HG03103 (cell line): ENCODE results near the gene MLKL.

Experiments
- ATAC-seq: cut with Tn5 transposase; IDR thresholded peaks from one replicate; pipeline ENCODE4 v1.9.1; 2021; ENCODE audit warnings: low read depth; ENCODE audit not compliant: unreplicated experiment

The MLKL gene

DNA sequence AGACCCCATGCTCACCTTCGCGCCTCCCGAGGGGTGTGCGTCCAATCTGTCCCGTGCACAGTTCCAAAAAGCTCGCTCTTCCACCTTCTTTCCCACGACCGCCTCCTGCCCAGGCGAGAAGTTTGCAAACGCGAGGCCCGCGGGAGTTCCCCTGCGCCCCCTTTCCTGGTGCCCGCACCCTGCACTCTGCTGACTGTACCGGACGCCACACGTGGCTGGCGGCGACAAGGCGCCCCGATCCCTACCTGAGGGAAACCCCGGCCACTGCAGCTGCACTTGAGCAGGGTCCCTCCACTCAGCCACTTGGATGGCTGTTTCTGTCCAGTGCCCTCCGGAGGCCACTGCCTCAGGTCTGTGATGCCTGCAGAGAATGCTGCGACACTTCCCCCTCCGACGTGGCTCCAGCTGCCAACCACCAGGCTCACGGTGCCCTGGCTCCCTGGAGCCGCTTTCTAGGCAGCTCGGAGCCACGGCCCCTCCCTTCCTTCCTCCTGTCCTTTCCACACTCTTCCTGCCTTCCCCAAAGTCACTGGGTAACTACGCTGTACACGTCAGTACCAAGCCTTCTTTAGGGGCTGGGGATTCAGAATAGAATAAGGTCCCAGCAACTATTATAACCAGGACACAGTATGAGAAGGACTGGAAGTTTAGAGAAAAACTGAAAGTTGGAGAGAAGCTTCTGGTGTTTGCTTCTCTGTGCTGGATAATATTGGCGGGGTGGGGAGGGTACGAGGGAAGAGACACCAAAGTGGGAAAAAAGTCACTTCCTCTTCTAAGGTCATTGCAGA is at the start of gene MLKL:
Gene MLKL, minus strand, starts transcription at position 425 of the 788 bp plus-strand sequence. CDS start 5,105 bp downstream, outside the sequence.
- ATAC-seq = peak; percentile 35

DNA sequence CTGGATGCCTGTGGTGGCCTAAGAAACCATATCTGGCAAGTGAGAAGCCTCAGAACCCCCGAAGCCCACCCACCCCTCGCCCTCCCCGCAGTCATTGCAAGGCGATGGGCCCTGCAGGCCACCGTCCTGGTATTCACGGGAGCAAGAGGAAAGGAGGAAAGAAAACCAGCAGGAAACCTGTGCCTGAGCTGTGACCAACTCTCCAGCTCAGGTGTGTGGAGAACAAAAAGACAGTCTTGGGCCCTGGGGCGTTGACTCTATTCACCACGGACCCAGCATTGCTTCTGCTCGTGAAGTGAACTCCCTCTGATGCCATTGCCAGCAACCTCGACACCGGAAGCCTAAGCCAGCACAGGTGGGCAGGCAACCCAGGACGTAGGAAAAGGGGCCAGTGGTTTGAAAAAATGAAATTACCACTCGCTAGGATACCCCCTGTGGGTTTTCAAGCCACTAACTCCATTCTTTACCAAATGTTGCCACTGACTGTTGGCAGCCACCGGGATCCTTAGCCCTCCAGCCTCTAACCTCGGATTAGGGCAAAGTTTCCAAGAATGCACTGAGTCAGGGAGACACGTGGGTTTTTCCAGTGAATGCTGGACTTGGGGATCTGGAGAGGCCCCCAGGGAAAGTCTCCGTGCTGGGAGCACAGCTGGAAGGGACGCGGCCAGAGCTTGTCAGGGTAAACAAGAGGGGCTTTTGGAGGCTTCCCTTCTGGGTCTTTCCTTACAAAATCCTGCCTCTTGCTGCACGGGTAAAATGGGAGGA is 48.8 kb upstream of the MLKL start:
- no peak for ATAC-seq

DNA sequence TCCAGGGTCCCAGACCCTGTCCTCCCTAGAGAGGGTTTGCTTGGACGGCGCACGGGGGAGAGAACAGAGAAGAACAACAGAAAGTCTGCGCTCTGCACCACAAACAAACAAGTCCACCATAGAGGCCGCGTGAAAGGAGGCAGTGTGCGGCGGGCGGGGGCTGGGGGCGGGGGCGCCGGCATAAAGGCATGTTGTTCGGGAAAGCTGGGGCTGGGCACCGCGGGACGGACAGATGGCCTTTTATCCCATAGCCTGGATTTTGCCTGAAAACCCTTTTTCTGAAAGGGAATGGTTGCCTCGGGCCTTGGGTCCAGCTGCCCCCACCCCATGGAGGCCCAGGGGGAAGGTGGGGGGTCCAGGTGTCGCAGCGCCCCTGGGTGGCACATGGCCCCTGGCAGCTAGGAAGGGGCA is 48.0 kb upstream of the MLKL start:
- no peak for ATAC-seq

DNA sequence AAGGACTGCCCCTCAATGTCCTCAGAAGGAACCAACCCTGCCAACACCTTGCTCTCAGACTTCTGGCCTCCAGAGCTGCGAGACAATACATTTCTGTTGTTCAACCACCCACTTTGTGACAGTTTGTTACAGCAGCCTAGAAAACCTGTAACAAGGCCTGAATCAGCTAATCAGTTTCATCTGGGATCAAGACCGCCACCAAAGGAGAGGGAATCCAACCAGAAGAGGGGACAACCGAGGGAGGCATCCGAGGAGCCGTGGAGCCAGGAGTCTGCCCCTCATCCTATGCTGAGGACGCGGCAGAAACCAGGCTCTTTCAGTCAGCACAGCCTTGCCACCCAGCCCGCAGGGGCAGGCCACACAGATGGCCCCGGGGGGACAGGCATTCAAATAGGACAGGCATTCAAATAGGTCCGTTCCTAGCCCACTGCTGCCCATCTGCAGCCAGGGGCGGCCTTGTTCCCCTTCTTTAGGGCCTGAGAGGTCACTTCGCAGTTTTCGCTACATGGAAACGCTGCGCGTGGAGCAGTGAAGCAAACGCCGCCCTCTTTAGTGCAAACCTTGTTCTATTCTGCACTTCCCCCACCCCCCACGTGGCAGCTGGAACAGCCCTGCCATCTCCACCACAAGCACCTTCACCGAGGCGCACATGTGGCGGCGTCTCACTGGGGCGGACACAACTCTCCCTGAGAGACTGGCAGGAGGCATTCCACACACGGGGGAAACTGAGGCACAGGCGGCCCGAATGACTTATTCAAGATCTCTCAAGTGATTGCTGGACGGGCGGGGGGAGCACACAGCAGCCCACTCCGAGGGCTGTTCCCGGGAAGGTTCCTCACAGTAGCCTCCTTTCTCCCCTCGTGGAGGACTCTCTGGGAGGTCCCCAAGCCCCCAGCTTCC is 47.3 kb upstream of the MLKL start:
- ATAC-seq = no peak

DNA sequence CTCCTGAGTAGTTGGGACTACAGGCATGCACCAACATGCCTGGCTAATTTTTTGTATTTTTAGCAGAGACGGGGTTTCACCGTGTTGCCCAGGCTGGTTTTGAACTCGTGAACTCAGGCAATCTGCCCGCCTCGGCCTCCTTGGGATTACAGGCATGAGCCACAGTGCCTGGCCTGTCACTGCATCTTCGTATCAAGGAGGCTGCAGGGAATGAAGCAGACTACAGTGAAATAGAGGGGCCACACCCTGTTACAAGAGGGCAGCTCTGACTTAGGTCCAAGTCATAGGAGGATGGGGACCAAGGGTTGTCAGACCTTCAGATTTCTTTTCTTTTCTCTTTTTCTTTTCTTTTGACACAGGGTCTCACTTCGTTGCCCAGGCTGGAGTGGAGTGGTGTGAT is 45.3 kb upstream of the MLKL start:
- no peak for ATAC-seq

- no peak for ATAC-seq
These were observed 44.5 kb upstream of the MLKL start for GRCh38 chr16:74745109-74745615.

DNA sequence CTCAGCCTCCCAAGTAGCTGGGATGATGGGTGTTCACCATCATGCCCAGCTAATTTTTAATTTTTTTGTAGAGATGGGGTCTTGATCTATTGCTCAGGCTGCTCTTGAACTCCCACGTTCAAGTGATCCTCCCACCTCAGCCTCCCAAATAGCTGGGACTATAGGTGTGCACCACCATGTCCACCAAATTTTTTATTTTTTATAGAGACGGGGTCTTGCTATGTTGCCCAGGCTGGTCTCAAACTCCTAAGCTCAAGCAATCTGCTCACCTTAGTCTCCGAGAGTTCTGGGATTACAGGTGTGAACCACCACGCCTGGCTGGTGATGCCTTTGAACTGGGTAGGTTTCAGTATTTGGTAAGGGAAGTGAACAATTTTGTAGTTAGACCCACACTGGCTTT is 43.9 kb upstream of the MLKL start:
- ATAC-seq = no peak

GRCh38 chr16:74743668-74744299 is 43.1 kb upstream of the MLKL start:
- no peak for ATAC-seq

GRCh38 chr16:74743045-74743667 is 42.5 kb upstream of the MLKL start:
- ATAC-seq = no peak

DNA sequence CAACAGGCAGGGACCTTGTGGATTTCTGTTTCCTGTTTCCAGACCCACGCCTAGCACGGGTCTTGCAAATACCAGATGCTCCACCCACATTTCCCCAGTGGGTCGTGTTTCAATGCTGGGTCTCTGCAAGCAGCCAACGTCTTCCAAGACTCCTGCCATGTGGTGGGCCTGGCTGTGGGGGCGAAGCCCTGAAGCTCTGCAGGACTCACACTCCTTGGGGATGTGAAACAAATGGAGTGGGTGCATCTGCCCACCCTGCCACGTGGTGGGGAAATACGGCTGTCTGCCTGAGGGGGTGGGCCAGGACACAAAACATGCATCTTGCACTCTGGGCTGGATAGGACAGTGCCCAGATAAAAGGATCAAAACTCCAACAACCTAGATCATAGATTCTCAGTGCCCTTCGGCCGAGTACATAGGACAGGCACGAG is 41.4 kb upstream of the MLKL start:
- ATAC-seq = no peak

DNA sequence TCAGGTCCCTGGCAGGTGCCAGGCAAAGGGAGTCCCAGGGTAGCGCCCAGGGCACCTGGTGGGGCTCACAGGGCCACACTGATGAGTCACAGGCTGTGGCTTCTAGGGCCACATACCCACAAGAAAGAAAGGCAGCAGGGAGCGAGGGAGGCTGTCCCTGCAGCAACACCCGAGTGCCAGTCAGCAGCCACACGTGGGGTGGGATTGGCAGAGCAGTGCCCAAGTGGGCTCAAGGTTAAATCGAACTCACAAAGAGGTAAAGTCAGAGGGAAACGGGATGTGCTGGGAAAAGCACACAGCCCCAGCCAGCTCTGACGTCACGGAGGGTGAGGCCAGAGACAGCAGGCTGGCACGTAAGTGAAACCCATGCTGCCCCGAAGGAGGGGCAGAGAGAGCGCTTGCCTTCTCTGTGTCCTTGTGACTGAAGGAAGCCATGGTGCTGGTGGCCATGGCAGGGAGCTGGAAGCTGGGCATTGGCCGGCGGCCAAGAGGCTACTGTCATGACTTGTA is 40.2 kb upstream of the MLKL start:
- ATAC-seq = no peak

DNA sequence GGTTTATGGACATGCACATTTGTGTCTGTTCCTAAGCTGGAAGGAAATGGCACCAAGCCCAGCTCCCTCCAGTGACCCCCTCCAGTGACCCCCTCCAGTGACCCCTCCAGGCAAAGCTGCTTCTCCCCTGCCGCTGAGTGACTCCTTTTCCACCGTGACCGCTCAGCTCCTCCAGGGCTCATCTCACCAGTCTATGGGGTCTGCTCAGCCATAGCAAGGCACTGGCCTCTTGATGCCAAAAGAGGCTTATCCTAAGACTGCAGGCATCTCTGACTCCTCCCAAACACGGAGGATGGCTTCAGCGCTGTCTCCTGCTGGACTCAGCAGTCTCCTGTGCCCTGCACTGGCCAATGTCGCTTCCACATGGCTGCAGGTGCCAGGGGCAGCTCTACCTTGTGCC is 38.6 kb upstream of the MLKL start:
- no peak for ATAC-seq

DNA sequence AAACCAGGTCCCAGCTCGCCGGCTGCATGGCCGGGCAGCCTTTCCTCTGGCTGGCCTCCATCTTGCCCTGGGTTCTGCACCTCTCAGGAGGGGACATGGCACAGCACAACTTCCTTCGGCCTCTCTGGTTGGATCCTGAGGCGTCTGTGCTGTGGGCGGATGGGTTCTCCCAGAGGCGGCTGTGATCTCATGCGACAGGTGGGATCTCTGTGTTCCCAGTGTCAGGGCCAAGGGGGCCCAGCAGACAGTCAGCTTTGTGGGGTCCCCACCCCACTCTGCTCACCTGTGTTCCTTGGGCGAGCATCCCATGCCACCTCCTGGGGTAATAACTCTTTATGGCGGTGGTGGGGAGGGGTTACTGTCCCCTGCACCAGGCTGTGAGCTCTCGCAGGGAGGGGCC is 38.2 kb upstream of the MLKL start:
- no peak for ATAC-seq

GRCh38 chr16:74738113-74738541 is 37.5 kb upstream of the MLKL start:
- ATAC-seq = no peak

- no peak for ATAC-seq
These were observed 36.9 kb upstream of the MLKL start for GRCh38 chr16:74737521-74737920.

DNA sequence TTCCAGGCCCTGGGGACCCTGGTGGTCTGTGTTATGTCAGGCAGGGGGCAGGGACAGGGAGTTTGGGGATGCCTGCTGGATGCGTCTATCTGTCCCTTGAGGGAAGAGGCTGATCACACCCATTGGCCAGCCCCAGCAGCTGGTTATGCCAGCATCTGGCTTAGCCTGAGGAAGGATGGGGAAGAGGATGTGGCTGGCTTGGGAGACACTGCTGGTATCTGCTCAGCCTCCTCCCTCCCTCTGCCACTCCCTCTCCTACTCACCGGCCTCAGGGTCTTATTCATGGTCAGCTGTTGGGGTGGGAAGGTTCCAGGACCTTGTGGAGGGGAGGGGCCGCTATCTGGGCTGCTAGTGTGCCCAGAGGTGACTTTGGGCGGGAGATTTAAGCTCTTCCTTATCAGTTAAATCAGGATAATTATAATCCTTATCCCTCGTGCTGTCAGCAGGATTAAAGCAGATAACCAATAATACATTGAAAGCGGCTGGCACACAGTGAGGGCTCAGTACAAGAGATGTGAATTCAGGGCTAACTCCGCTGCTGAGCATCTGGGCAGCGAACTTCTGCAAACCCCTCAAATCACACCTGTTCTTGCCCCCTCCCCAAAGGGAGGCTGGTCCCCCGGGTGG is 36.0 kb upstream of the MLKL start:
- ATAC-seq = no peak

- ATAC-seq = no peak
These were observed 34.9 kb upstream of the MLKL start for GRCh38 chr16:74735554-74735953.

DNA sequence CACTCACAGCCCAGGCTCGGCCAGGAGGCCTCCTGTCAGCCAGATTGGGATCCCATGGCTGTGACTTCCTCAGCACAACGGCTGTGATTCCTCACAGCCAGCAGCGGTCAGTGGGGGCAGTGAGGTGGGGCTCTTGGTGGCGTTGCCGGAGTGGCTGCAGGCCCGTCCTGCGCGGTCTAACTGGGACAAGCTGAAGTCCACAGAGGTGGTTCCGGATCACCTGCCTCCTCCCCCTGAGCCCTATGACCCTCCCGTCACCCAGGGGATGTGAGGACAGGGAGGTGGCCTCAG is 34.4 kb upstream of the MLKL start:
- ATAC-seq = no peak
